MV-4-11 (cell line): Measurements from ENCODE around the gene EXOC3L4.

Experiments
- DNase-seq: peaks from one replicate; lab custom pipeline; 2025; lab: John Stamatoyannopoulos, UW

Gene EXOC3L4

DNA sequence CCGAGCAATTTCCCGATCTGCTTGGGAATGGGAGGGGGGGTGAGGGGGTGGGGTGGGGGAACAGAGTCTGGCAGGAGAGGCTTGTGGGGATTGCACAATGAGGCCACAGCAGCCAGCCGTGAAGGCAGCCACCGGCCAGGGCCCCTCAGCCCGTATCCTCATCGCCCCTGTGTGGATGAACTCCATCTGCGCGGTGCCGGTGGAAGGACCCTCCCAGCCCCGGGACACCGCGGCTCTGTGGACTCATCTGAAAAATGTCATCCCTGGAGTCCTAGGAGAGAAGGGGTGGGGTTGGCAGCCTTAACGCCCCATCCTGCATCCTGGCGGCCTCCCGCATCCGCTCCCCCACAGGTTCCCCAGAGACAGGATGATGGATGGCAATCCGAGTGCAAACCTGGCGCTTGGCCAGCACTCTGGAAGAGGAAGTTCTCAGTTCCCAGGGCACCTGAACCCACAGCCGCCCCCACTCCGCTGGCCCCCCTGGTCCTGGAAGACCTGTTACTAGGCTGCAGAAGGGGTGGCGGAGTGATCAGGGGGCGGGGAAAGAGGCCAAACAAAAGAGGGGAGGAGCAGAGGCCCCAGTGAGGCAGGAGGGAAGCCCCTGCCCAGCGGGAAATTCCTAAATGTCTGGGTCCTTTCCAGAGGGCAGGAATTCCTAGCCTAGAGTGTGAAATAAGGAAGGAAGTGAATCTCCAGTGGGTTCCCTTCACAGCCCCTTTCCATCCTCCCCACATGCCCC lies 27.5 kb downstream of the EXOC3L4 start:
- peak; percentile 83 for DNase-seq

DNA sequence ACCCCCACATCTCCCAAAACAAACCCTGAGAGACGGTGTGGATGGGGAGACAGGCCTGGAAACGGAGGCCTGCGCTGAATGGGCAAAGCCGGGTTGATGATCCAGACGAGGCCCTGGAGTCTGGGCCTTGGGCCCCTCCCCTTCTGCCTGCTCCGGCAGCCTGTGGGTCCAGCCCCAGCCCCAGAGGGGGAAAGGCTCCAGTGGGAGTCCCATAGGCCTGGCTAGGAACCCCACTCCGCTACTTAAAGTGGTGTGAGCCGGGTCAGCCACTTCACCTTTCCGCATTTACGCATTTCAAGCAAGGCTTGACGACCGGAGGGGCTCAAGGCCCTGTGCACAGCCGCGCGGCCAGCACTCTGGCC lies 28.0 kb downstream of the EXOC3L4 start:
- no peak for DNase-seq

DNA sequence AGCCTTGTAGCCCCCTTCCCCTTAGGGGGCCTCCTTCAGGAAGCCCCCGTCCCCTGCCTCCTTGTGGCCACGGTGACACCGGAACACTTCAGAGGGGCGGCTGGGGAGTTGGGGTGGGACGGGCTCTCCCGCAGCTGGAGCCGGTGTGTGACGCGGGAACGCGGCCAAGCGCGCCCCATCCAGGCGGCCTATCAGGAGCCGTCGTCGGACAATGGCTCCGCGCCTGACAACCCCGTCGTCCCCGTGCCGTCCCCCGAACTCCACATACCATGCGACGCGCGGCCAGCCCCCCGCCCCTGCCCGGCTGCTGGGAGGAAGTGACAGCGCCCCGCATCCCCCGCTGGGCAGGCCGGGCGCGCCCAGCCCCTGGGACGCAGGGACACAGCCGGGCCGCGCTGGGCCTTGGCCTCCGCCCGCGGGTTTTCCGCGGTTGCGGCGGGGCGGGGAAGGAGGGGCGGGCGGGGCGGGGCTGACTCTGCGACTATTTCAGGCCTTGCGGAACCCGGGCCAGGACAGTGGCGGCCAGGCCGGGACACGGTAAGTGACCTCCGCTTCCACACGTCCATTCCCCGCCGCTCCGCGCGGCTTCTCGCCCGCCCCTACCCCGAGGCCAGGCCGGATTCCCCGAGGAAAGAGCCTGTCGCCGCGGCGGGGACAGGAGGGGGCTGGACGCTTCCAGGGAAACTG lies 28.6 kb downstream of the EXOC3L4 start, which contains the start of gene TNFAIP2:
TSS of gene TNFAIP2 (plus strand) at position 515 of the 687 bp plus-strand sequence. CDS start 2,997 bp downstream, outside the sequence.
- peak; percentile 30 for DNase-seq

DNA sequence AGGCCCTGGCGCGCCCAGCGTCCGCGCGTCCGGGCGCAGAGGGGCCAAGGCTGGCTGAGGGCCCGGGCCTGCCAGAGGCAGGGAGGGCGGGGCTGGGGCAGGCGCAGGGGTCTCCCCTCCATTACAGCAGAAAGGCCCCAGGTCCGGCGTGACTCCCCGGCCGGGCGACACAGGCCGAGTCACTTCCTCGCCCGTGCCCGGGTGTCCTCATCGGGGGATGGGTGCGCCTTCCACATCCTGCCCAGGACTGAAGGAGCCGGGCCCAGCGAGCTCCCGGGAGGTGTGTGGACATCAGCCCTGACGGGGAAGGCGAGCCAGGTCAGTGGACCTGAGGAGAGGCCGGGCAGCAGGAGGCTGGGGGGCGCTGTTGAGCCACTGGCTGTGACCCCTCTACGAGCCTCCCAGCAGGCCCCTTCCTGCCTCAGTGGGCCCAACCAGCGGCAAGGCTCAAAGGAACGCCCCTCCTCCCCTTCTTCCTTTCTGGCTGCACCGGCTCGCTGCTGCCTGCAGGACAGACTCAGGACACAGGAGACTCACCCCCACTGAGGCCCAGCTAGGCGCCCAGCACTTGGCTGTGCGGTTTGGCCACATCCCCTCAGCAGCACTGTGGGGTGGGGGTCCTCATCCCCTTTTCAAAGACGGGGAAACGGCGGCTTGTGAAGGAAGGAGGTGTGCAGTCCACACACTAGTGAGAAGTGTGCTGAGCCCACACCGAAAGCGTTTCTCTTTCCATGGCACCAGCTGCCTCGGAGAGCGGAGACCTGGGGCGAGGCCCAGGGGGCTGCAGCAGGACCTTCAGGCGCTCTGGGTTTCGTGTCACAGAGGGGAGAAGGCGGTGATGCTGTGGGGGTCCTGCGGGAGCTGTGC lies 29.3 kb downstream of the EXOC3L4 start:
- DNase-seq: peak; percentile 26

- no peak for DNase-seq
These were observed 30.0 kb downstream of the EXOC3L4 start for GRCh38 chr14:103124501-103125001.

GRCh38 chr14:103125098-103126070 lies 30.9 kb downstream of the EXOC3L4 start:
- no peak for DNase-seq

GRCh38 chr14:103126088-103126872 lies 31.8 kb downstream of the EXOC3L4 start:
- DNase-seq: no peak

DNA sequence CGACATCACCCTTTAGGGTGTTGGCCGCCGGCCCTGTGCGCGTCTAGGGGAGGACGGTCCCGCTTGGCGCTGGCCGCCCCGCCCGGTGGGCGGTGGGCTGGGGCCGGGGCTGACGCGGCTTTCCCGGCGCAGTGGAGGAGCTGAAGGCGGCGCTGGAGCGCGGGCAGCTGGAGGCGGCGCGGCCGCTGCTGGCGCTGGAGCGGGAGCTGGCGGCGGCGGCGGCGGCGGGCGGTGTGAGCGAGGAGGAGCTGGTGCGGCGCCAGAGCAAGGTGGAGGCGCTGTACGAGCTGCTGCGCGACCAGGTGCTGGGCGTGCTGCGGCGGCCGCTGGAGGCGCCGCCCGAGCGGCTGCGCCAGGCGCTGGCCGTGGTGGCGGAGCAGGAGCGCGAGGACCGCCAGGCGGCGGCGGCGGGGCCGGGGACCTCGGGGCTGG lies 32.4 kb downstream of the EXOC3L4 start:
- DNase-seq: no peak

- no peak for DNase-seq
These were observed 32.8 kb downstream of the EXOC3L4 start for GRCh38 chr14:103127356-103127755.

DNA sequence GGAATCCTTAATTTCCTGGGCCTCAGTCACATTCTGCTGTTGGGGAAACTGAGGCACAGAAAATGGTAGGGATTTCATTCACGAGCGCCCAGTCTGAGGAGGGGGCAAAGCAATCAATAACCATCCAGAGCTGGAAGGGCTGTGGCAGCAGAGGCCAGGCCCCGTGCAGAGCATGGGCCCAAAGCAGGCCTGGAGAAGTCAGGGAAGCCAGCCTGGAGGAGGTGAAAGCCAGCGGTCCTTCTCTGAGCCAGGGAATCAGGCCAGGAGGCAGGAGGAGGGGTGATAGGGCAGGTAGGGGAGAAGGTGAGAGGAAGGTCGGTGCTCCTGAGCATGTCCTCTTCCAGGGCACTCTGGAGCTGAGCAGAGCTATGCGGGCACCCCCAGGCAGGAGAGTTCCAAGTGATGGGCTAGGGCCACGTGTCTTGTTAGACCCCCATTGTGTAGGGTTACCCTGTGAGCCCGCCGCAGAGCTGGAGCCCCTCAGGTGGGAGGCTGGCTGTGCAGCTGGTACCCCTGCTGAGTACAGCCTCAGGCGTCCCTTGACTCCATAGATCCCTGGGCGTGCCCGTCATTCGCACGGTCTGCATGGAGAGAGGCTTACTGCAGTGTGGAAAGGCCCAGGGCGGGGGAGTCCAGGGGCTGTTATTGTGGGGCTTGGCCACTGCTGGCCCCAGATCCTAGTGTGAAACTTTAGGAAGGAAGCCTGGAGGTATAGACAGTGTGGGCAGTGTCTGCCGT lies 33.5 kb downstream of the EXOC3L4 start:
- no peak for DNase-seq

GRCh38 chr14:103128631-103129300 lies 34.2 kb downstream of the EXOC3L4 start:
- DNase-seq: no peak

GRCh38 chr14:103129301-103130016 lies 34.9 kb downstream of the EXOC3L4 start:
- no peak for DNase-seq

DNA sequence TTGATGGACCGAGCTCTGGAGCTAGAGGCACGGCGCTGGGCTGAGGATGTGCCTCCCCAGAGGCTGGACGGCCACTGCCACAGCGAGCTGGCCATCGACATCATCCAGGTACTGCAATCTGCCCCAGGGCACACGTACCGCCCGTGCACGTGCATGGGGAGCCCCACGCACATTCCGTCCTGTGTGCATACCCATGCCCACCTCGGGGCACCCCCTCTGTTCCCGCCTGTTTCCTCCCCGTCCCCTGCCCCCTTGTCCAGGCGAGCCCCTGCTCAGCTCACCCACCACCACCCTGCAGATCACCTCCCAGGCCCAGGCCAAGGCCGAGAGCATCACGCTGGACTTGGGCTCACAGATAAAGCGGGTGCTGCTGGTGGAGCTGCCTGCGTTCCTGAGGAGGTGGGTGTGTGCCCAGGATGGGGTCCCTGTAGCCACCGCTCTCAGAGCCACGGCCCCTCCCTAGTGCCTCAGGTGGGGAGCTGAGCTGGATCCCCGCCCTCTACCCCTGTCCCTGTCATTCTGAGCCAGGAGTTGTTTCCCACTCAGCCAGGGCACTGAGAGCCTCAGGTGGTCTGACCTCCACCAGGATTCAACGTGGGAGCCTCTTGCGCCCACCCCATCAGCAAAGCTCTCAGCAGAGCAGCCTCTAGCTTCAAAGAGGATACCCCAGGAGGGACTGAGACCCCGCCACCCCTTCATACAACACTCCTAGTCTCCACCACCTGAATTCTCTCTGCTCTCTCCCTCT lies 35.7 kb downstream of the EXOC3L4 start:
- DNase-seq: no peak

- no peak for DNase-seq
These were observed 36.4 kb downstream of the EXOC3L4 start for GRCh38 chr14:103130965-103131364.

GRCh38 chr14:103131580-103131979 lies 37.1 kb downstream of the EXOC3L4 start:
- DNase-seq: no peak

DNA sequence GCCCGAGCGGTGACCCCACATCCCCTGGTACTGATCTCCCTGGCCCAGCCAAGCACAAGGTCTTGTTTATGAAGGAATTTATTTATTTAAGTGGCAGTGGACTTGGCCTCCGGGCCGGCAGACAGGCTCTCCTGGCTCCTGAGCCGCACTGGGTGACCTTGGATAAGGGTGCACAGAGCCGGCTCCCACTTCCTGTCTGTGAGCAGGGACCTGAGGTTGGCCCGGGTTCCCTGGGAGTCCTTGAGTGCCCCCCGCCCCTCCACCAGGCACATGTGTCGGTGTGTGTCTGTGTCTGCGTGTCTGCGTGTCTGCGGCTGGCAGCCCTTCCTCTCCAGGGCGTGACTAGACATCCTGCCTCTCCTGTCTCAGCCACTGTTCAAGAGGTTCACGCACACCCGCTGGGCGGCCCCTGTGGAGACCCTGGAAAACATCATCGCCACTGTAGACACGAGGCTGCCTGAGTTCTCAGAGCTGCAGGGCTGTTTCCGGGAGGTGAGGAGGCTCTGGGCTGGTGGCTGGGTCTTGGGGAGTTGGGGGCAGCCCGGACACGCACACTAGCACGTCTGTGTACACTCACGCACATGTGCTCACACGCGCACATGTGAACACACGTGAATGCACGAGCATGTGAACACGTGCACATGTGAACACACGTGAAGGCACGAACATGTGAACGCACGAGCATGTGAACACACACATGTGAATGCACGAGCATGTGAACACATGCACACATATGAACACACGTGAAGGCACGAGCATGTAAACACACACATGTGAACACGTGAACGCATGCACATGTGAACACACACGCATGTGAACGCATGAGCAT lies 38.1 kb downstream of the EXOC3L4 start:
- DNase-seq: no peak
